Panc1 (cell line): ENCODE measurements around the gene ARL15. TPM values are rescaled to one million over a fixed set of nuclear protein-coding genes. Genes with fewer than 3 reads are reported as not detected.

Source experiments
- ATAC-seq: fragments of 200-7000 bp; cut with Tn5 transposase; 2 replicates; pipeline ENCODE4 v1.9.1; 2020; ENCODE audit warnings: mild to moderate bottlenecking, moderate library complexity
- BruUV-seq: library from RNA; stranded (reverse); fragments of 400-500 nt; replicated peaks from 2 replicates; lab custom pipeline; 2021; lab: Mats Ljungman, UMichigan
- CTCF ChIA-PET: fragments of 300-600 bp; sonication (Branson Sonifier 250); formaldehyde crosslinking; loops from one replicate; lab custom pipeline; 2022; ENCODE audit warnings: antibody characterized with exemption; lab: Charles Lee
- POLR2A ChIA-PET: fragments of 300-600 bp; sonication (Branson Sonifier 250); formaldehyde crosslinking; loops from one replicate; lab custom pipeline; 2022; ENCODE audit warnings: antibody characterized with exemption; lab: Charles Lee
- DNase-seq: peaks from one replicate; pipeline ENCODE4 v3.0.0-alpha.2; 2010; ENCODE audit warnings: low read depth, low spot score
- H3K27ac ChIP-seq: 2 replicates; pipeline ENCODE4 v1.5.1; 2011; ENCODE audit warnings: mild to moderate bottlenecking, low read length, inconsistent platforms
- H3K27me3 ChIP-seq: fragments of 200-500 bp; sonication (Bioruptor generic); 2 replicates; pipeline ENCODE4 v1.6.0; 2014; ENCODE audit warnings: low read length, inconsistent platforms; ENCODE audit not compliant: control insufficient read depth, insufficient read depth
- H3K36me3 ChIP-seq: fragments of 200-500 bp; sonication (Bioruptor generic); 2 replicates; pipeline ENCODE4 v1.5.1; 2014; ENCODE audit warnings: inconsistent platforms, mild to moderate bottlenecking, low read length, moderate library complexity; ENCODE audit not compliant: control insufficient read depth, insufficient read depth
- H3K4me1 ChIP-seq: 2 replicates; pipeline ENCODE4 v1.5.1; 2011; ENCODE audit warnings: inconsistent platforms, mild to moderate bottlenecking, low read length, moderate library complexity; ENCODE audit not compliant: control insufficient read depth, insufficient read depth
- H3K4me3 ChIP-seq, 2 experiments: 2 replicates each; pipeline ENCODE4 v1.5.1; 2011 to 2012; ENCODE audit warnings: low read depth in 2 of 2, low read length in 2 of 2, mild to moderate bottlenecking in 2 of 2, inconsistent platforms in 1 of 2, moderate library complexity in 1 of 2
- H3K9me3 ChIP-seq: fragments of 200-500 bp; sonication (Bioruptor generic); 2 replicates; pipeline ENCODE4 v1.5.1; 2014; ENCODE audit warnings: low read depth, mild to moderate bottlenecking, inconsistent platforms, low read length, moderate library complexity; ENCODE audit not compliant: control insufficient read depth, insufficient read depth
- POLR2AphosphoS5 ChIP-seq: IDR thresholded peaks from 2 replicates; pipeline ENCODE4 v1.6.1; 2012; ENCODE audit warnings: mild to moderate bottlenecking, low read depth, low read length, moderate library complexity
- SIN3A ChIP-seq: IDR thresholded peaks from 2 replicates; pipeline ENCODE4 v1.6.1; 2012; ENCODE audit warnings: low read depth, mild to moderate bottlenecking, low read length, moderate library complexity, borderline replicate concordance; ENCODE audit not compliant: insufficient read depth
- TCF7L2 ChIP-seq: IDR thresholded peaks from 2 replicates; pipeline ENCODE4 v1.6.1; 2011; ENCODE audit warnings: mild to moderate bottlenecking, low read depth, low read length, inconsistent platforms
- in situ Hi-C: cut with HindIII; loops from 2 replicates; pipeline ENCODE4 v1.10.0; 2016; ENCODE audit warnings: low sequenced_read_pairs, low pct_unique_long_range_greater_than_20kb
- intact Hi-C: fragments of 100-400 bp; cut with micrococcal nuclease; formaldehyde crosslinking; loops from one replicate; pipeline ENCODE4 v1.10.0; 2022; ENCODE audit not compliant: unreplicated experiment
- total RNA-seq: library from RNA; stranded (reverse); gene quantifications from one replicate; pipeline ENCODE4 v1.2.1, GENCODE V29; 2021; ENCODE audit not compliant: unreplicated experiment
- TF ChIP-seq, protein P1 (sequence below): fragments of 450-650 bp; IDR thresholded peaks from 2 replicates; pipeline ENCODE4 v1.5.1; 2017; ENCODE audit warnings: mild to moderate bottlenecking
- TF ChIP-seq, protein P2 (sequence below), 2 experiments: IDR thresholded peaks; 2 replicates each; pipeline ENCODE4 v1.6.1; 2011 to 2012; ENCODE audit warnings: low read depth in 2 of 2, control low read depth in 1 of 2, low read length in 1 of 2, mild to moderate bottlenecking in 1 of 2, moderate library complexity in 1 of 2; ENCODE audit not compliant: insufficient read depth in 1 of 2

The ARL15 gene
- total RNA-seq, 1 experiment from 2014 or later, result 16.5 TPM

DNA sequence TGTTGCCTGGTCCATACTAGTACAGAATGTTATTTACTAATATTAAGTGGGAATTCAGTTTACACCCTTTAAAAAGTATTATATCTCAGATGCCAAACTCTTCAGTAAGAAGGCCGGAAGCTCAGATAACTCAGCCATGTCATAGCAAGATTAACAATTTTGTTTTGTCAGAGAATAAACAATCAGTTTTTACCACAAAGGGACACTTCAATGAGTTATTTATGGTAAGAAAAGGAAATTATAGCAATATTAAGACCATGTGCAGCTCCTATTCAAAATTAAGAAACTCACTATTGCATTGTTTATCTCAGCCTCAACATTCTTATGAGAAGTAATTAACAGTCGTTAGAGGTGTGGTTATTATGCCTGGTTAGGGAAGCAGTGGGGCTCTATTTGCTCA, 13.1 kb upstream of the ARL15 start:
- H3K4me1 ChIP-seq, result no peaks in the 10 kb centered on the region
- TF ChIP-seq SIN3A (no peak), TCF7L2 (no peak), POLR2AphosphoS5 (no peak)
- TF ChIP-seq, protein P1, sequence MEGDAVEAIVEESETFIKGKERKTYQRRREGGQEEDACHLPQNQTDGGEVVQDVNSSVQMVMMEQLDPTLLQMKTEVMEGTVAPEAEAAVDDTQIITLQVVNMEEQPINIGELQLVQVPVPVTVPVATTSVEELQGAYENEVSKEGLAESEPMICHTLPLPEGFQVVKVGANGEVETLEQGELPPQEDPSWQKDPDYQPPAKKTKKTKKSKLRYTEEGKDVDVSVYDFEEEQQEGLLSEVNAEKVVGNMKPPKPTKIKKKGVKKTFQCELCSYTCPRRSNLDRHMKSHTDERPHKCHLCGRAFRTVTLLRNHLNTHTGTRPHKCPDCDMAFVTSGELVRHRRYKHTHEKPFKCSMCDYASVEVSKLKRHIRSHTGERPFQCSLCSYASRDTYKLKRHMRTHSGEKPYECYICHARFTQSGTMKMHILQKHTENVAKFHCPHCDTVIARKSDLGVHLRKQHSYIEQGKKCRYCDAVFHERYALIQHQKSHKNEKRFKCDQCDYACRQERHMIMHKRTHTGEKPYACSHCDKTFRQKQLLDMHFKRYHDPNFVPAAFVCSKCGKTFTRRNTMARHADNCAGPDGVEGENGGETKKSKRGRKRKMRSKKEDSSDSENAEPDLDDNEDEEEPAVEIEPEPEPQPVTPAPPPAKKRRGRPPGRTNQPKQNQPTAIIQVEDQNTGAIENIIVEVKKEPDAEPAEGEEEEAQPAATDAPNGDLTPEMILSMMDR, result no peak
- TF ChIP-seq, protein P2, sequence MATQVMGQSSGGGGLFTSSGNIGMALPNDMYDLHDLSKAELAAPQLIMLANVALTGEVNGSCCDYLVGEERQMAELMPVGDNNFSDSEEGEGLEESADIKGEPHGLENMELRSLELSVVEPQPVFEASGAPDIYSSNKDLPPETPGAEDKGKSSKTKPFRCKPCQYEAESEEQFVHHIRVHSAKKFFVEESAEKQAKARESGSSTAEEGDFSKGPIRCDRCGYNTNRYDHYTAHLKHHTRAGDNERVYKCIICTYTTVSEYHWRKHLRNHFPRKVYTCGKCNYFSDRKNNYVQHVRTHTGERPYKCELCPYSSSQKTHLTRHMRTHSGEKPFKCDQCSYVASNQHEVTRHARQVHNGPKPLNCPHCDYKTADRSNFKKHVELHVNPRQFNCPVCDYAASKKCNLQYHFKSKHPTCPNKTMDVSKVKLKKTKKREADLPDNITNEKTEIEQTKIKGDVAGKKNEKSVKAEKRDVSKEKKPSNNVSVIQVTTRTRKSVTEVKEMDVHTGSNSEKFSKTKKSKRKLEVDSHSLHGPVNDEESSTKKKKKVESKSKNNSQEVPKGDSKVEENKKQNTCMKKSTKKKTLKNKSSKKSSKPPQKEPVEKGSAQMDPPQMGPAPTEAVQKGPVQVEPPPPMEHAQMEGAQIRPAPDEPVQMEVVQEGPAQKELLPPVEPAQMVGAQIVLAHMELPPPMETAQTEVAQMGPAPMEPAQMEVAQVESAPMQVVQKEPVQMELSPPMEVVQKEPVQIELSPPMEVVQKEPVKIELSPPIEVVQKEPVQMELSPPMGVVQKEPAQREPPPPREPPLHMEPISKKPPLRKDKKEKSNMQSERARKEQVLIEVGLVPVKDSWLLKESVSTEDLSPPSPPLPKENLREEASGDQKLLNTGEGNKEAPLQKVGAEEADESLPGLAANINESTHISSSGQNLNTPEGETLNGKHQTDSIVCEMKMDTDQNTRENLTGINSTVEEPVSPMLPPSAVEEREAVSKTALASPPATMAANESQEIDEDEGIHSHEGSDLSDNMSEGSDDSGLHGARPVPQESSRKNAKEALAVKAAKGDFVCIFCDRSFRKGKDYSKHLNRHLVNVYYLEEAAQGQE (IDR thresholded peaks at IDR 0.05; ENCODE audit: insufficient read depth in 1 of 2, low read depth in 2 of 2, low read length in 1 of 2), result no peak
- no peak overlapping the region for H3K27ac ChIP-seq
- intact Hi-C loops, result no loop called here
- no TSS peak for BruUV-seq
- H3K36me3 ChIP-seq, result no peaks in the 10 kb centered on the region
- ATAC-seq (no peak), DNase-seq (no peak)
- in situ Hi-C loops, result no loop called here
- ChIA-PET CTCF (no interaction called here), POLR2A (no interaction called here)
- H3K9me3 ChIP-seq, result no peaks in the 10 kb centered on the region
- H3K27me3 ChIP-seq, result peaks cover 6% of the 10 kb centered on the region; the same call in 1 of the 2 replicates
- no peak overlapping the region for H3K4me3 ChIP-seq

DNA sequence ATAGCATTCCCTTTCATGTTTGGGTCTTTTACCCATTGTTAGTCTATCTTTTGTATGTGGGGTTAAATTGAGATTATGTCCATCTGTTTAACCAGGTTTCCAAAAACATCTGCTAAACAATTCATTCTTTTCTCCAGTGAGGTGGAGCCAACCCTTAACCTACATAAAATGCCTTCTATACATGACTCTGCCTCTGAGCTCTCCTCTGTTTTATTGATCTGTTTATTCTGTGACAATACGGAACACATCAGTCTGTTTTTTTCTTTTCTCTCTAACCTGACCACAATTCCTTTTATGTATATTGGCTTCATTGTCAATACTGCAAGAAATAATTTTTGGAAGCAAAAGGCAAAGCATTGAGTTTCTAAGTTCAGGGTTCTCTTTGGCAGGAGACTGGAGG, 9.9 kb upstream of the ARL15 start:
- no TSS peak for BruUV-seq
- ATAC-seq, result no peak
- CTCF ChIA-PET, result no interaction called here

More for the DNA sequence above, 9.9 kb upstream of the ARL15 start:
- TF ChIP-seq POLR2AphosphoS5 (no peak), TCF7L2 (no peak), SIN3A (no peak)
- TF ChIP-seq, protein P2 (IDR thresholded peaks at IDR 0.05; ENCODE audit: insufficient read depth in 1 of 2, low read depth in 2 of 2, low read length in 1 of 2), result no peak
- no peak overlapping the region for H3K27ac ChIP-seq
- peaks cover 5% of the 10 kb centered on the region; the same call in 1 of the 2 replicates for H3K27me3 ChIP-seq
- no peaks in the 10 kb centered on the region for H3K36me3 ChIP-seq
- in situ Hi-C loops, result no loop called here
- H3K9me3 ChIP-seq, result no peaks in the 10 kb centered on the region
- intact Hi-C loops, result no loop called here
- no peaks in the 10 kb centered on the region for H3K4me1 ChIP-seq
- DNase-seq, result no peak
- H3K4me3 ChIP-seq, result no peak overlapping the region
- POLR2A ChIA-PET, result no interaction called here
